Prostate gland (tissue), 2 donors: Measurements from ENCODE around the gene KLK3. TPM values are rescaled to one million over a fixed set of nuclear protein-coding genes. Genes with fewer than 3 reads are reported as not detected.

Experiments
- DNase-seq: peaks from one replicate; pipeline ENCODE4 v3.0.0-alpha.2; 2019; ENCODE audit warnings: low spot score
- H3K27ac ChIP-seq, 2 donors: fragments of 200-600 bp; sonication (generic); 2 replicates each; pipeline ENCODE4 v1.5.1; 2017 to 2019
- H3K27me3 ChIP-seq: fragments of 200-600 bp; sonication (generic); replicated peaks from 2 replicates; pipeline ENCODE4 v1.5.1; 2019; ENCODE audit not compliant: insufficient read depth
- H3K36me3 ChIP-seq, 2 donors: fragments of 200-600 bp; sonication (generic); 1 replicate in 1 of 2; 2 replicates in 1 of 2; pipeline versions ENCODE4 v1.5.1 to v1.8.1; 2017 to 2019
- H3K4me1 ChIP-seq: fragments of 200-600 bp; sonication (generic); replicated peaks from 2 replicates; pipeline ENCODE4 v1.5.1; 2019
- H3K4me3 ChIP-seq, 2 donors: fragments of 200-600 bp; sonication (generic); 2 replicates each; pipeline ENCODE4 v1.5.1; 2017 to 2019
- H3K9me3 ChIP-seq: fragments of 200-600 bp; sonication (generic); 2 replicates; pipeline ENCODE4 v1.5.1; 2017
- CTCF ChIP-seq, 4 experiments: fragments of 200-600 bp in 2 of 4; fragments of 450-650 bp in 2 of 4; sonication (generic) in 2 of 4; IDR thresholded peaks; 1 replicate in 3 of 4; 2 replicates in 1 of 4; pipeline ENCODE4 v1.5.1; 2016 to 2019; ENCODE audit warnings: antibody characterized with exemption in 4 of 4, mild to moderate bottlenecking in 2 of 4, moderate library complexity in 2 of 4
- POLR2A ChIP-seq: fragments of 450-650 bp; IDR thresholded peaks from one replicate; pipeline ENCODE4 v1.6.1; 2016; ENCODE audit warnings: antibody characterized with exemption, mild to moderate bottlenecking
- POLR2AphosphoS5 ChIP-seq: sonication (generic); formaldehyde crosslinking; IDR thresholded peaks from one replicate; pipeline ENCODE4 v1.6.1; 2017; ENCODE audit warnings: antibody characterized with exemption
- WGBS: methylation state at CpG from one replicate; pipeline ENCODE4 v1.1.5; 2018; 5-methylcytosine and 5-hydroxymethylcytosine counted together
- intact Hi-C: fragments of 100-400 bp; cut with DNase I; formaldehyde crosslinking; loops from one replicate; pipeline ENCODE4 v1.14.2; 2022
- total RNA-seq, 2 donors: library from RNA; depleted of rRNA; stranded (reverse); fragments of >200 nt; gene quantifications; one replicate each; pipeline ENCODE4 v1.1.0, GENCODE V29; 2016

Gene KLK3
- total RNA-seq, 2 donors from 2014 or later, result 7,620 to 35,247 TPM

DNA sequence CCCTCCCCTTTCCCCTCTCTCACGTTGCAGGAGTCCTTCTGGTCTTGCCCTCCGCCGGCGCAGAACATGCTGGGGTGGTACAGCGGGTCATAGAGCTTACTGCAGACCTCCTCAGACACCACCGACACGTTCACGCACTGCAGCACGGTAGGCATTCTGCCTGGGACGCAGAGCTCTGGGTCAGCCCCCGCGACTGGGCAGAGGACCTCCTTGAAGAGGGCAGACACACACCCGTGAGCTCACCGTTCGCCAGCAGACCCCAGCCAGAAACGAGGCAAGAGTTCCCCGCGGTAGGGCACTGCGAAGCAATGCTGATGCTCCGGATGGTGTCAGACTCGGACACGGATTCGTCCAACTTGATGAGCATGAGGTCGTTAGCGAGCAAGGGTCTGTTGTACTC, 53.6 kb downstream of the KLK3 start:
- Histone ChIP-seq H3K4me1 (no peaks in the 10 kb centered on the region), H3K4me3 (peak overlapping the region; percentile 40 to 59), H3K27me3 (no peaks in the 10 kb centered on the region), H3K36me3 (no peaks in the 10 kb centered on the region), H3K9me3 (no peaks in the 10 kb centered on the region), H3K27ac (peak overlapping the region; percentile 79 to 92)
- WGBS, result 48% methylated on average over 25 of the region's 25 CpGs
- DNase-seq, result no peak
- TF ChIP-seq POLR2AphosphoS5 (no peak), CTCF (IDR thresholded peaks at IDR 0.05) (no peak), POLR2A (no peak)
- intact Hi-C loops, result no loop called here

DNA sequence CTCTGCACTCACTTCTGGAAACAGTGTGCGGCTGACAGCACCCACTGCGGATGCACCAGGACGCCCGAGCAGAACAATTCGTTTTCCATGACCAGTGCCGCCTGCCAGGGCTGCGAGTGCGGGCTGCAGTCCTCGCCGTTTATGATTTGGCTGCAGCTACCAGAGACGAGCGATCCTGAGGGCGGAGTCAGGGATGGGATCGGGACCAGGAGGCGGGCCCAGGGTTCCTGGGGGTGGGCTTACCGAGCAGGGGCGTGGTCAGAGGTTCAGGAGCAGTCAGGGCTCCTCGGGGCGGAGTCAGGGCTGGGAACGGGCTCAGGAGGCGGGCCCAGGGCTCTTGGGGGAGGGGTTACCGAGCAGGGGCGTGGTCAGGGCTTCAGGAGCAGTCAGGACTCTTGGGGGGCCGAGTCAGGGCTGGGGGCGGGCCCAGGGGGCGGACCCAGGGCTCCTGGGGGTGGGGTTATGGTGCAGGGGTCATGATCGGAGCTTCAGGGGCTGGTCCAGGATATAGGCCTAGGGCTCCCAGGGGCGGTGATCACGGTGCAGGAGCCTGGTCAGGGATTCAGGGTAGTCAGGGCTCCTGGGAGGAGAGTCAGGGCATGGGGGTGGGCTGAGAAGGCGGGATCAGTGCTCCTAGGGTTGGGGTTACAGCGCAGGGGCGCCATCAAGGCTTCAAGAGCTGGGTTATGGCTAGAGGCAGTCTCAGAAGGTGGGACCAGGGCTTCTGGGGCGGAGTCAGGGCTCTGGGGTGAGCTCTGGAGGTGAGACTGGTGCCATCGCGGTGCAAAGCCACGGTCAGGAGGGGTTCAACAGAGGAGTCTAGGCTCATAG, 54.7 kb downstream of the KLK3 start:
- intact Hi-C loops, result no loop called here
- peak; percentile 92 for DNase-seq
- peak overlapping the region; percentile 79 to 92 for H3K27ac ChIP-seq

More for the DNA sequence above, 54.7 kb downstream of the KLK3 start:
- H3K4me3 ChIP-seq, result peak overlapping the region; percentile 40 to 59
- TF ChIP-seq POLR2AphosphoS5, result peak; percentile 92
- no peak for TF ChIP-seq CTCF (IDR thresholded peaks at IDR 0.05)
- TF ChIP-seq POLR2A, result peak; percentile 56
- H3K4me1 ChIP-seq, result no peaks in the 10 kb centered on the region
- 5% methylated on average over 36 of the region's 36 CpGs for WGBS
- no peaks in the 10 kb centered on the region for H3K36me3 ChIP-seq
- no peaks in the 10 kb centered on the region for H3K27me3 ChIP-seq
- H3K9me3 ChIP-seq, result no peaks in the 10 kb centered on the region

Other genes with a start within 250 kb of the KLK3 start
- 1 to 10 TPM; 3.0 to 4.4 TPM for gene SYT3, start 215.0 kb upstream of the KLK3 start, total RNA-seq
- 10 to 100 TPM in 1 of 2 donors, 1 to 10 TPM in 1; 4.3 to 33.2 TPM for gene C19orf81, start 205.5 kb upstream of the KLK3 start, total RNA-seq
- 1 to 10 TPM in 1 of 2 donors, under 1 TPM in 1; 0.91 to 2.3 TPM for gene SHANK1, start 135.1 kb upstream of the KLK3 start, total RNA-seq
- gene CLEC11A, start 131.6 kb upstream of the KLK3 start, total RNA-seq, result 10 to 100 TPM; 13.8 to 26.2 TPM
- gene GPR32, start 84.5 kb upstream of the KLK3 start, total RNA-seq, result not detected
- gene ACP4, start 64.5 kb upstream of the KLK3 start, total RNA-seq, result not detected
- 10 to 100 TPM in 1 of 2 donors, 1 to 10 TPM in 1; 8.3 to 45.2 TPM for gene KLK1, start 31.1 kb upstream of the KLK3 start, total RNA-seq
- 1 to 10 TPM; 4.0 to 8.5 TPM for gene KLK15, start 21.3 kb upstream of the KLK3 start, total RNA-seq
- over 10,000 TPM in 1 of 2 donors, 1,000 to 10,000 TPM in 1; 3,344 to 10,024 TPM for gene KLK2, start 18.5 kb downstream of the KLK3 start, total RNA-seq
- gene KLK4, start 56.5 kb downstream of the KLK3 start, total RNA-seq, result 100 to 1,000 TPM; 188 to 330 TPM
- gene KLK5, start 98.1 kb downstream of the KLK3 start, total RNA-seq, result 1 to 10 TPM; 1.9 to 2.7 TPM
- gene KLK6, start 114.7 kb downstream of the KLK3 start, total RNA-seq, result 1 to 10 TPM in 1 of 2 donors, not detected in 1; 1.8 TPM
- gene KLK7, start 129.0 kb downstream of the KLK3 start, total RNA-seq, result 1 to 10 TPM in 1 of 2 donors, under 1 TPM in 1; 0.68 to 1.2 TPM
- not detected for gene KLK8, start 146.7 kb downstream of the KLK3 start, total RNA-seq
- 10 to 100 TPM in 1 of 2 donors, 1 to 10 TPM in 1; 7.4 to 49.6 TPM for gene KLK10, start 164.8 kb downstream of the KLK3 start, total RNA-seq
- 100 to 1,000 TPM in 1 of 2 donors, 10 to 100 TPM in 1; 67.7 to 315 TPM for gene KLK11, start 171.7 kb downstream of the KLK3 start, total RNA-seq
- gene KLK12, start 180.1 kb downstream of the KLK3 start, total RNA-seq, result under 1 TPM in 1 of 2 donors, not detected in 1; 0.73 TPM
- gene KLK13, start 210.2 kb downstream of the KLK3 start, total RNA-seq, result under 1 TPM in 1 of 2 donors, not detected in 1; 0.77 TPM
- 1 to 10 TPM; 4.2 to 5.3 TPM for gene KLK14, start 228.0 kb downstream of the KLK3 start, total RNA-seq